WTC11 (cell line): Measurements from ENCODE around the gene NFATC1.

Source experiments
- ZBTB21 ChIP-seq: sonication (generic); formaldehyde crosslinking; IDR thresholded peaks from 2 replicates; pipeline ENCODE4 v1.8.1; 2023; ENCODE audit warnings: mild to moderate bottlenecking, missing genetic modification reagents, borderline replicate concordance
- TF ChIP-seq, protein P1 (sequence below): fragments of 200-600 bp; IDR thresholded peaks from 2 replicates; pipeline ENCODE4 v1.8.0; 2022; ENCODE audit warnings: antibody characterized with exemption

DNA sequence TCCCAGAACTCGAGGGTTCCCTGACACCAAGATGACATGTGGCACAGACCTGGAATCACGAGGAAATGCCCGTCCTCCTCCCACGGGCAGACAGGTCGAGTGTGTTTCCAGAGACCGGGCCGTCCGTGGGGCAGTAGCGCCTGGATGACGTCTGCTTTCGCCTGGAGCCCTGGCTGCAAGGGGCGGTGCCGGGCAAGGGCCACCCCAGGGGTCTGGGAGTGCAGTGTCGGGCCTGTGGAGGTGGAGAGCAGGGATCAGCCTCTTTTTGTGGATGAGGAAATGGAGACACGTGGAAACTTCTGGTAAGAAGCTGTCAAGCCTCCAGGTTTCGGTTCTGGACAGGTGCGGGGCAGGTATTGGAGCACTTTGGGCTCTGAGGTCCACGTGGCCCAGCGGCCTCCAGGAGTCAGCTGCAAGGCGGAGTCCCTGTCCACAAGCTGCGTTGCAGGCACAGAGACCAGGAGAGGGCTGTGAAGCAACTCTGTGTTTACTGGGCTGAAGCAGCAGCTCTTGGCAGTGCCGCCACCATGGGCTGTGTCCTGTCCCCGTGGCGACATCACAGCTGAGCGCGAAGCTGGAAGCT is 25.6 kb downstream of the NFATC1 start:
- TF ChIP-seq, protein P1, sequence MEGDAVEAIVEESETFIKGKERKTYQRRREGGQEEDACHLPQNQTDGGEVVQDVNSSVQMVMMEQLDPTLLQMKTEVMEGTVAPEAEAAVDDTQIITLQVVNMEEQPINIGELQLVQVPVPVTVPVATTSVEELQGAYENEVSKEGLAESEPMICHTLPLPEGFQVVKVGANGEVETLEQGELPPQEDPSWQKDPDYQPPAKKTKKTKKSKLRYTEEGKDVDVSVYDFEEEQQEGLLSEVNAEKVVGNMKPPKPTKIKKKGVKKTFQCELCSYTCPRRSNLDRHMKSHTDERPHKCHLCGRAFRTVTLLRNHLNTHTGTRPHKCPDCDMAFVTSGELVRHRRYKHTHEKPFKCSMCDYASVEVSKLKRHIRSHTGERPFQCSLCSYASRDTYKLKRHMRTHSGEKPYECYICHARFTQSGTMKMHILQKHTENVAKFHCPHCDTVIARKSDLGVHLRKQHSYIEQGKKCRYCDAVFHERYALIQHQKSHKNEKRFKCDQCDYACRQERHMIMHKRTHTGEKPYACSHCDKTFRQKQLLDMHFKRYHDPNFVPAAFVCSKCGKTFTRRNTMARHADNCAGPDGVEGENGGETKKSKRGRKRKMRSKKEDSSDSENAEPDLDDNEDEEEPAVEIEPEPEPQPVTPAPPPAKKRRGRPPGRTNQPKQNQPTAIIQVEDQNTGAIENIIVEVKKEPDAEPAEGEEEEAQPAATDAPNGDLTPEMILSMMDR: no peak
- TF ChIP-seq ZBTB21: no peak
